Measurements from ENCODE around the gene PELI2. TPM values are rescaled to one million over a fixed set of nuclear protein-coding genes. Genes with fewer than 3 reads are reported as not detected.

Gene PELI2
- total RNA-seq, 2 donors from 2014 or later = 4.4 to 7.0 TPM

DNA sequence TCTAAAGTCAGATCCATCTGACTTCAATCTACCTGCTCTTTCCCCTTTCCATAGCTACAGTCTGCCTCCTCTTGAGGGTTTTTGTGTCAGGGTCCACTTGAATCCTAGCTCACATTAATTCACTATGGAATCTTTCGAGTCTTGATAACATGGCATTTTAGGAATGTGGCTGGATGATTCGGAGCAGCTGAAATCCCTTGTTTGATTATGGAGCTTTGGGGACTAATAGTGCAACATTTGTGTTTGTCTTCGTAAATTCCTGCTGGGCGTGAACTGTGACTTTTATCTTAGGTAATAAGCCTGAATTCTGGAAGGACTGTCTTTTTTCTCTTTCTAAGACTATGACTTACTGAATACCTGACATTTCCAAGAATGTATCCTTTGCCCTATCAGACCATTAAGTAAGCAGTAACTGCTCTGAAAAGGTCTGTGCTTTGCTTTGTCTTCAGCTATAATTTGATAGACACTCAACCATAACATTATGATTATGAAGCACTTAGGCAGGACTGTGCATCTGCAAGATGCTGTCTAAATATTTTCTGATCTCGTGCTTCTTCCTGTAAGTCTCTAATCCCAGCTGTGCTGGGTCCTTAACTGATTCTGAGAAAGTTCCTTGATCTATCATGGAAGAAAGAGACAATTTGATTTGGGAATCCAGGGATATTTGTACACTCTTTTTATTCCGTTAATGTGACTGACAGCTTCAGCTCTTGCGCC, 19.0 kb upstream of the PELI2 start:
- H3K9me3 ChIP-seq = no peaks in the 10 kb centered on the region
- H3K4me1 ChIP-seq = no peaks in the 10 kb centered on the region
- TF ChIP-seq, protein P1, sequence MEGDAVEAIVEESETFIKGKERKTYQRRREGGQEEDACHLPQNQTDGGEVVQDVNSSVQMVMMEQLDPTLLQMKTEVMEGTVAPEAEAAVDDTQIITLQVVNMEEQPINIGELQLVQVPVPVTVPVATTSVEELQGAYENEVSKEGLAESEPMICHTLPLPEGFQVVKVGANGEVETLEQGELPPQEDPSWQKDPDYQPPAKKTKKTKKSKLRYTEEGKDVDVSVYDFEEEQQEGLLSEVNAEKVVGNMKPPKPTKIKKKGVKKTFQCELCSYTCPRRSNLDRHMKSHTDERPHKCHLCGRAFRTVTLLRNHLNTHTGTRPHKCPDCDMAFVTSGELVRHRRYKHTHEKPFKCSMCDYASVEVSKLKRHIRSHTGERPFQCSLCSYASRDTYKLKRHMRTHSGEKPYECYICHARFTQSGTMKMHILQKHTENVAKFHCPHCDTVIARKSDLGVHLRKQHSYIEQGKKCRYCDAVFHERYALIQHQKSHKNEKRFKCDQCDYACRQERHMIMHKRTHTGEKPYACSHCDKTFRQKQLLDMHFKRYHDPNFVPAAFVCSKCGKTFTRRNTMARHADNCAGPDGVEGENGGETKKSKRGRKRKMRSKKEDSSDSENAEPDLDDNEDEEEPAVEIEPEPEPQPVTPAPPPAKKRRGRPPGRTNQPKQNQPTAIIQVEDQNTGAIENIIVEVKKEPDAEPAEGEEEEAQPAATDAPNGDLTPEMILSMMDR (IDR thresholded peaks at IDR 0.05) = no peak
- no peaks in the 10 kb centered on the region for H3K27me3 ChIP-seq
- H3K36me3 ChIP-seq = no peaks in the 10 kb centered on the region
- no peak for DNase-seq (ENCODE audit: low spot score)
- no peak overlapping the region for H3K4me3 ChIP-seq
- no peak overlapping the region for H3K27ac ChIP-seq

DNA sequence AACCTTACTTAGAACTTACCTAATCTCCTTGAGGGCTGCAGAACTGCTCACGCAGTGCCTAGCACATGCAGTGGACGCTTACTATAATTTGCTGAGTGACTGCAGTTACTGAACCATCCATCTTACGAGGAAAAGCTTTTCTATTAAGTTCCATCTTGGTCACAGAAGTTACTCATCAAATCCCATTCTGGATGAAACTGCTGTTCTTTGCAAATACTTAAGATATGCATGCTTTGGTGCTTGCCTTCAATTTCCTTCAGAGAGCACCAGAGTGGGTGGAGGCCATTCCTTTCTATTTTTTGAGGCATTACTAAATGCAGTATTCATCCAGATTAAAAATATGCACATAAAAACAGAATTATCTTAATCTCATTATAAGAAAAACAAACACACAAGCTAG, 17.7 kb upstream of the PELI2 start:
- TF ChIP-seq, protein P1 (IDR thresholded peaks at IDR 0.05) = no peak
- Histone ChIP-seq H3K27me3 (no peaks in the 10 kb centered on the region), H3K9me3 (no peaks in the 10 kb centered on the region), H3K27ac (no peak overlapping the region), H3K4me1 (no peaks in the 10 kb centered on the region), H3K36me3 (no peaks in the 10 kb centered on the region), H3K4me3 (no peak overlapping the region)
- DNase-seq (ENCODE audit: low spot score) = no peak

- DNase-seq (ENCODE audit: low spot score) = no peak
- Histone ChIP-seq H3K36me3 (no peaks in the 10 kb centered on the region), H3K4me1 (no peaks in the 10 kb centered on the region), H3K27me3 (no peaks in the 10 kb centered on the region), H3K9me3 (no peaks in the 10 kb centered on the region), H3K4me3 (no peak overlapping the region), H3K27ac (no peak overlapping the region)
- TF ChIP-seq, protein P1 (IDR thresholded peaks at IDR 0.05) = no peak
Observed at GRCh38 chr14:56102941-56103340, 15.3 kb upstream of the PELI2 start.

DNA sequence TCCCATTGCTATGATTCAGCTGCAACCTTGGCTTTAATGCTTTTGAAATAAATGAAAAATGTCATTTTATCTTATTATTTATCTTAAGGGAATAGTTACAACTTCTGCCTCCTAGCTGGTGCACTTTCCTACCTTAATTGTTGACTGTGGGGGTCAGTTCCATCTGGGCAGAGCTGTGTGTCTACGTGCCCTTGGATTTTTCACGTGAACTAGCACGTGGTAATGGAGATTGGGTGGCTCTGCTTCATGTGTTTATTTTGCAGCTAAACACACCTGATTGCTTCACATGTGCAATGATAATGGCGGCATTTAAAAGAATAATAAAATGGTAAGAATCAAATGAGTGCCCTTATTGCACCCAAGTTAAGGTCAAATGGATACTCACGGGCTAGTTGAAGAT, 10.6 kb upstream of the PELI2 start:
- no peak overlapping the region for H3K4me3 ChIP-seq
- no peak overlapping the region for H3K27ac ChIP-seq
- no peaks in the 10 kb centered on the region for H3K36me3 ChIP-seq
- DNase-seq (ENCODE audit: low spot score) = no peak
- TF ChIP-seq, protein P1 (IDR thresholded peaks at IDR 0.05) = no peak
- H3K4me1 ChIP-seq = no peaks in the 10 kb centered on the region
- no peaks in the 10 kb centered on the region for H3K9me3 ChIP-seq
- no peaks in the 10 kb centered on the region for H3K27me3 ChIP-seq

DNA sequence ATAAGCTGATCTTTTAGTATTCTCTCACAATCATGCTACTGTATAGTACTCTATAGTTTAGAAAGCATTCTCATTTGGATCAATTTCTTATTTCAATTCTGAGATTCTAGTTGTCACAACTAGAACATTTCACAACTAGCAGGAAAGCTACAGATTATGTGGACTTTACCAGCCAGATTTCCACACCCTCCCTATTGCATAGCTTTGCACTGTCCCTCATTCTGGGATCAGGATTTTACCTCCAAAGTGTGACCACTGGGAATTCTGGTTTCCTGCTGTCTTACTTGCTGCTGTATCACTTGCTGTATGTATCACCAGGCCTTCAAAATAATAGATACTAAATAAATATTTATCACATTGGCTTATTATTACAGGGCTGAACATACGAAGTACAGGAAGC, 10.2 kb upstream of the PELI2 start:
- H3K36me3 ChIP-seq = no peaks in the 10 kb centered on the region
- no peak for DNase-seq (ENCODE audit: low spot score)
- no peaks in the 10 kb centered on the region for H3K27me3 ChIP-seq
- no peaks in the 10 kb centered on the region for H3K4me1 ChIP-seq
- H3K4me3 ChIP-seq = no peak overlapping the region
- H3K27ac ChIP-seq = no peak overlapping the region
- H3K9me3 ChIP-seq = no peaks in the 10 kb centered on the region
- TF ChIP-seq, protein P1 (IDR thresholded peaks at IDR 0.05) = no peak

DNA sequence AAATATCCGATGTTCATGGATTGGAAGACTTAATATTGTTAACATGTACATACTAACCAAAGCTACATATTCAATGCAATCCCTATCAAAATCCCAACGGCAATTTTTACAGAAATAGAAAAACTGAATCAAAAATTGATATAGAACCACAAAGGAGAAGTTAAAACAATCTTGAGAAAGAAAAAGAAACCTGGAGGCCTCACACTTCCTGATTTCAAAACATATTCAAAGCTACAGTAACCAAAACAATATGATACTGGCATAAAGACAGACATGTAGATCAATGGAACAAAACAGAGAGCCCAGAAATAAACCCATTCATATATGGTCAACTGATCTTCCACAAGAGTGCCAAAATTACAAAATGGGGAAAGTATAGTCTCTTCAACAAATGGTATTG, 5.4 kb upstream of the PELI2 start:
- H3K9me3 ChIP-seq = no peaks in the 10 kb centered on the region

More for the DNA sequence above, 5.4 kb upstream of the PELI2 start:
- Histone ChIP-seq H3K27ac (no peak overlapping the region), H3K4me1 (peaks cover 0 to 4% of the 10 kb centered on the region in 2 donors), H3K4me3 (no peak overlapping the region), H3K27me3 (no peaks in the 10 kb centered on the region), H3K36me3 (no peaks in the 10 kb centered on the region)
- TF ChIP-seq, protein P1 (IDR thresholded peaks at IDR 0.05) = no peak
- no peak for DNase-seq (ENCODE audit: low spot score)

Measured in right atrium auricular region (tissue), 2 donors.